Uterus (tissue), 4 donors: ENCODE results near the gene BIVM. TPM values are rescaled to one million over a fixed set of nuclear protein-coding genes. Genes with fewer than 3 reads are reported as not detected.

Source experiments
- DNase-seq, 2 donors: peaks; one replicate each; pipeline ENCODE4 v3.0.0-alpha.2; 2019 to 2020
- H3K27ac ChIP-seq, 2 donors: fragments of 200-600 bp; sonication (generic); 1 replicate in 1 of 2; 2 replicates in 1 of 2; pipeline ENCODE4 v1.5.1; 2016 to 2018
- H3K27me3 ChIP-seq, 2 donors: fragments of 200-600 bp; sonication (generic); one replicate each; pipeline ENCODE4 v1.5.1; 2018 to 2019; ENCODE audit warnings: control low read depth in 1 of 2
- H3K36me3 ChIP-seq, 2 donors: fragments of 200-600 bp; sonication (generic); one replicate each; pipeline ENCODE4 v1.5.1; 2019; ENCODE audit warnings: control low read depth in 1 of 2
- H3K4me1 ChIP-seq, 2 donors: fragments of 200-600 bp; sonication (generic); one replicate each; pipeline ENCODE4 v1.5.1; 2018 to 2019; ENCODE audit warnings: control low read depth in 1 of 2
- H3K4me3 ChIP-seq, 2 donors: fragments of 200-600 bp; sonication (generic); 1 replicate in 1 of 2; 2 replicates in 1 of 2; pipeline ENCODE4 v1.5.1; 2018 to 2019; ENCODE audit warnings: mild to moderate bottlenecking in 1 of 2
- H3K9me3 ChIP-seq, 2 donors: fragments of 200-600 bp; sonication (generic); one replicate each; pipeline ENCODE4 v1.5.1; 2019; ENCODE audit warnings: control low read depth in 1 of 2
- CTCF ChIP-seq, 4 experiments: fragments of 200-600 bp in 2 of 4; fragments of 450-650 bp in 2 of 4; sonication (generic) in 2 of 4; IDR thresholded peaks; one replicate each; pipeline ENCODE4 v1.5.1; 2016 to 2019; ENCODE audit warnings: antibody characterized with exemption in 4 of 4, mild to moderate bottlenecking in 2 of 4, moderate library complexity in 1 of 4
- POLR2A ChIP-seq, 2 donors: fragments of 450-650 bp; IDR thresholded peaks; one replicate each; pipeline ENCODE4 v1.6.1; 2016; ENCODE audit warnings: antibody characterized with exemption in 2 of 2, mild to moderate bottlenecking in 1 of 2, moderate library complexity in 1 of 2
- intact Hi-C: fragments of 100-400 bp; cut with DNase I; formaldehyde crosslinking; loops from one replicate; pipeline ENCODE4 v1.15.1; 2023; ENCODE audit warnings: low total_unique reads
- total RNA-seq, 4 donors: library from RNA; depleted of rRNA in 3 of 4; stranded (reverse); fragments of >200 nt in 3 of 4; gene quantifications; one replicate each; pipeline versions ENCODE4 v1.1.0 to v1.2.4, GENCODE V29; 2014 to 2023
- donor health status: DM: yes; HTN: yes; CAD: no.

BIVM gene
- total RNA-seq, 4 donors from 2014 or later = 5.0 to 55.9 (median 18.0) TPM

- DNase-seq = peak; percentile 92 to 93
- Histone ChIP-seq H3K27me3 (no peaks in the 10 kb centered on the region), H3K36me3 (no peaks in the 10 kb centered on the region), H3K27ac (peak within 1 kb of the TSS; percentile 95 to 97), H3K4me3 (peak within 1 kb of the TSS; percentile 70 to 79), H3K4me1 (no peaks in the 10 kb centered on the region), H3K9me3 (no peaks in the 10 kb centered on the region)
- intact Hi-C loops = loop anchor here (10.0 kb wide), 1 partner anchor 251 kb away; the partner anchor contains the start of gene TPP2
- TF ChIP-seq POLR2A (IDR thresholded peaks at IDR 0.05) (peak; percentile 50 to 81), CTCF (IDR thresholded peaks at IDR 0.05) (peak in 2 of 4 experiments; percentile 6 to 32)
Observed at GRCh38 chr13:102845630-102846260, 46.8 kb downstream of the BIVM start, which contains the start of gene ERCC5. Gene ERCC5, plus strand, starts transcription at chr13:102846032. Its CDS starts 235 bp downstream, at chr13:102846267.

GRCh38 chr13:102846261-102847015 lies 47.5 kb downstream of the BIVM start:
- Histone ChIP-seq H3K27ac (peak overlapping the region; percentile 95 to 97), H3K4me3 (peak overlapping the region; percentile 70 to 79), H3K4me1 (no peaks in the 10 kb centered on the region), H3K36me3 (no peaks in the 10 kb centered on the region), H3K27me3 (no peaks in the 10 kb centered on the region), H3K9me3 (no peaks in the 10 kb centered on the region)
- DNase-seq = peak; percentile 19 to 21
- TF ChIP-seq CTCF (IDR thresholded peaks at IDR 0.05) (no peak), POLR2A (IDR thresholded peaks at IDR 0.05) (no peak)
- intact Hi-C loops = loop anchor here (10.0 kb wide), 1 partner anchor 252 kb away; the partner anchor contains the start of gene TPP2

GRCh38 chr13:102847272-102848234 lies 48.6 kb downstream of the BIVM start:
- no peaks in the 10 kb centered on the region for H3K27me3 ChIP-seq
- peak overlapping the region; percentile 14 to 95 for H3K27ac ChIP-seq
- no peaks in the 10 kb centered on the region for H3K9me3 ChIP-seq
- peak overlapping the region; percentile 70 to 79 for H3K4me3 ChIP-seq
- intact Hi-C loops = loop anchor here (10.0 kb wide), 1 partner anchor 253 kb away; the partner anchor contains the start of gene TPP2
- H3K4me1 ChIP-seq = no peaks in the 10 kb centered on the region
- no peaks in the 10 kb centered on the region for H3K36me3 ChIP-seq
- DNase-seq = no peak
- TF ChIP-seq POLR2A (IDR thresholded peaks at IDR 0.05) (no peak), CTCF (IDR thresholded peaks at IDR 0.05) (peak; percentile 60 to 74 (median 66))

GRCh38 chr13:102848956-102849355 lies 50.0 kb downstream of the BIVM start:
- Histone ChIP-seq H3K4me3 (no peak overlapping the region), H3K9me3 (no peaks in the 10 kb centered on the region), H3K36me3 (no peaks in the 10 kb centered on the region), H3K27me3 (no peaks in the 10 kb centered on the region), H3K4me1 (no peaks in the 10 kb centered on the region), H3K27ac (no peak overlapping the region)
- TF ChIP-seq POLR2A (IDR thresholded peaks at IDR 0.05) = no peak
- intact Hi-C loops = loop anchor here (10.0 kb wide), 1 partner anchor 254 kb away; the partner anchor contains the start of gene TPP2
- DNase-seq = no peak

GRCh38 chr13:102852556-102852955 lies 53.6 kb downstream of the BIVM start:
- Histone ChIP-seq H3K9me3 (no peaks in the 10 kb centered on the region), H3K27ac (no peak overlapping the region), H3K4me3 (no peak overlapping the region), H3K27me3 (no peaks in the 10 kb centered on the region), H3K36me3 (no peaks in the 10 kb centered on the region), H3K4me1 (no peaks in the 10 kb centered on the region)
- TF ChIP-seq POLR2A (IDR thresholded peaks at IDR 0.05) = no peak
- no peak for TF ChIP-seq CTCF (IDR thresholded peaks at IDR 0.05)
- DNase-seq = no peak
- intact Hi-C loops = no loop called here
